GM18517 (cell line): ENCODE results near the gene PPFIA4.

Experiments
- ATAC-seq: cut with Tn5 transposase; IDR thresholded peaks from one replicate; pipeline ENCODE4 v1.9.1; 2021; ENCODE audit warnings: mild to moderate bottlenecking, moderate library complexity; ENCODE audit not compliant: unreplicated experiment

PPFIA4 gene

GRCh38 chr1:203124546-203125317 lies 98.4 kb downstream of the PPFIA4 start:
- ATAC-seq = no peak

- ATAC-seq = no peak
Observed at GRCh38 chr1:203126151-203126865, 100.0 kb downstream of the PPFIA4 start.

- ATAC-seq = no peak
Observed at GRCh38 chr1:203126866-203127665, 100.8 kb downstream of the PPFIA4 start.

- no peak for ATAC-seq
Observed at GRCh38 chr1:203127666-203128430, 101.6 kb downstream of the PPFIA4 start, which contains the start of gene ADORA1. Gene ADORA1, plus strand, starts transcription at chr1:203127726. Its CDS starts 1,116 bp downstream, at chr1:203128842.

- no peak for ATAC-seq
Observed at GRCh38 chr1:203128431-203128715, 102.1 kb downstream of the PPFIA4 start.
